Right cardiac atrium (tissue), 5 donors: ENCODE results near the gene FIS1. TPM values are rescaled to one million over a fixed set of nuclear protein-coding genes. Genes with fewer than 3 reads are reported as not detected.

Experiments
- ATAC-seq, 2 donors: fragments of 200-7000 bp; cut with Tn5 transposase; one replicate each; pipeline versions ENCODE4 v1.8.0 to v1.9.1; 2020; ENCODE audit warnings: moderate library complexity in 2 of 2, mild to moderate bottlenecking in 1 of 2
- DNase-seq, 3 donors: peaks; one replicate each; pipeline ENCODE4 v3.0.0-alpha.2; 2020
- H3K27ac ChIP-seq: one replicate; pipeline ENCODE4 v1.5.1; 2013; ENCODE audit warnings: mild to moderate bottlenecking, low read length, control low read depth, moderate library complexity
- H3K27me3 ChIP-seq: one replicate; pipeline ENCODE4 v1.6.1; 2013; ENCODE audit not compliant: control insufficient read depth, insufficient read depth
- H3K4me1 ChIP-seq: one replicate; pipeline ENCODE4 v1.6.1; 2013; ENCODE audit warnings: low read length; ENCODE audit not compliant: control insufficient read depth, insufficient read depth
- H3K4me3 ChIP-seq: one replicate; pipeline ENCODE4 v1.5.1; 2013; ENCODE audit warnings: low read length, control low read depth
- H3K9me3 ChIP-seq: one replicate; pipeline ENCODE4 v1.6.1; 2013; ENCODE audit warnings: low read length; ENCODE audit not compliant: control insufficient read depth
- WGBS: extraction: QIAGEN DNeasy Blood & Tissue Kit; methylation state at CpG from one replicate; pipeline ENCODE4 v1.1.7; 2013; 5-methylcytosine and 5-hydroxymethylcytosine counted together
- intact Hi-C, 4 donors: fragments of 100-400 bp; cut with DNase I; formaldehyde crosslinking; loops; one replicate each; pipeline versions ENCODE4 v1.11.0 to v1.14.0; 2022 to 2023
- polyA plus RNA-seq: library from polyadenylated mRNA; stranded (reverse); fragments of 200-250 nt; gene quantifications from one replicate; pipeline ENCODE4 v1.2.3, GENCODE V29; 2013
- total RNA-seq, 4 donors: library from RNA; stranded (reverse); fragmentation: NEBNext Ultra II Directional; extraction: Animal tissue kit (Norgen Biotek cat#: 25700); gene quantifications; one replicate each; pipeline ENCODE4 v1.2.1, GENCODE V29; 2021
- donor health status: healthy with polysubstance abuse.
- donor health status: DM: no; HTN: yes; CAD: no.
- donor health status: DM: no; HTN: no; CAD: no.
- donor health status: DM: no; HTN: yes; CAD: no; lungs with severe emphysema.
- donor health status: DM: yes; HTN: yes; CAD: no.

FIS1 gene
- total and polyA plus RNA-seq, 5 donors: 245 to 315 (median 285) TPM

DNA sequence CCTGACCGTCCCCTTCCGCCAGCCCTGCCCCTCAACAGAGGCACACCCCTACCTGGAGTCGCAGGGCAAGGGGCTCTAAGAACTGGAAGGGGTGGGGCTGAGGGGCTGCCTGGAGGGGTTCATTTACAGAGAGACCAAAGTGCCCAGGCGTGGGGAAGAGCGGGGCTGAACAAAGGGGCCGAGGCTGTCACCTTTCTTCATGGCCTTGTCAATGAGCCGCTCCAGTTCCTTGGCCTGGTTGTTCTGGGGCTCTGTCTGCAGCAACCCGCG, 5.0 kb downstream of the FIS1 start:
- WGBS: 89% methylated on average over 9 of the region's 9 CpGs
- intact Hi-C loops: no loop called here
- H3K4me1 ChIP-seq: peaks cover 9% of the 10 kb centered on the region
- DNase-seq: no peak
- no peaks in the 10 kb centered on the region for H3K9me3 ChIP-seq
- H3K4me3 ChIP-seq: no peak overlapping the region
- H3K27ac ChIP-seq: peak overlapping the region; percentile 7
- ATAC-seq: no peak
- H3K27me3 ChIP-seq: no peaks in the 10 kb centered on the region

GRCh38 chr7:101239191-101239950, 5.5 kb downstream of the FIS1 start:
- intact Hi-C loops: no loop called here
- ATAC-seq (peak; percentile 25 to 67), DNase-seq (peak in 2 of 3 donors; percentile 61 to 75)
- Histone ChIP-seq H3K27ac (peak overlapping the region; percentile 78), H3K27me3 (no peaks in the 10 kb centered on the region), H3K4me3 (no peak overlapping the region), H3K4me1 (peaks cover 9% of the 10 kb centered on the region), H3K9me3 (no peaks in the 10 kb centered on the region)
- WGBS: 59% methylated on average over 27 of the region's 27 CpGs

DNA sequence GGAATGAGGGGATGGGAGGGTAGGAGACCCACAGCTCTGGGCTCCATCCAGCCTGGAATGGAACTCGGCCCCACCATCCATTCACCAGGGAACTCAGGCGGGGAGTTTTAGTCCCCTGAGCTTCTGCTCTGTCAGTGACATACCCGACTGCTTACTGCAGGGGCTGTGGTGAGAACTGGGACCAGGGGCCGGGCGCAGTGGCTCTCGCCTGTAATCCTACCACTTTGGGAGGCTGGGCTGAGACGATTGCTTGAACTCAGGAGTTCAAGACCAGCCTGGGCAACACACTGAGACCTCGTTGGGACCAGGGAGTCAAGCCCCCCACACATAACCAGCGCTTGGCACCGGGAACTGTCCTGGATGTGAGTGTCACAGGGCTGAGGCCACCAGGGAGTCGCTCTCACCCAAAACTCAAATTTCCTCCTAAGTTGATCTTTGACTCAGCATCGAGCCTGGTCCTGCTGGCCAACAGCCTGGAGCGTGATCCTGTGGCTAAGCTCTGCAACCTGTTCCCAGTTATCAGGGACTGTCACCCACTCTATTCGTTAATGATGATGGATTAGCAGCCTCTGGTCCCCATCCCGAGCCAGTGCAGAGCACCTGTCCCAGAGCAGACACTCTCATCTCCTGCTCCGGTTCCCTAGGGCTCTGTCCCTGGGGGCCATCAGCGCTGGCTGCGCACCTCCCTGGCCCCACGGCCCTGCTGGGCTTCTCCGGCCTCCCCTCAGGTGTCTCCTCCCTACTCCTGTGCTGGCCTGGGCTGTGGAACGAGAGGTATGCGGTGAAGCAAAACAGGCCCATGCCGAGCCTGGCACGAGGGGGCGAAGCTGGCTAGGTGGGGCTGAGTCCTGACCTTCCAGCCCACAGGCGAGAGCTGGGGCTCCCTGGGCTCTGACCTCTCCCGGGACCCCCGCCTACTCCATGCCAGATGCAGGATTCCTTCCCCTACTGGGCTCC, 6.4 kb downstream of the FIS1 start:
- ATAC-seq: peak; percentile 1 to 17
- WGBS: 48% methylated on average over 28 of the region's 28 CpGs
- no peaks in the 10 kb centered on the region for H3K9me3 ChIP-seq
- DNase-seq: peak in 1 of 3 donors; percentile 41
- no peak overlapping the region for H3K4me3 ChIP-seq
- H3K4me1 ChIP-seq: peaks cover 9% of the 10 kb centered on the region
- H3K27me3 ChIP-seq: no peaks in the 10 kb centered on the region
- intact Hi-C loops: no loop called here
- peak overlapping the region; percentile 78 for H3K27ac ChIP-seq

- no peak within 1 kb of the TSS for H3K4me3 ChIP-seq
- no peaks in the 10 kb centered on the region for H3K27me3 ChIP-seq
- ATAC-seq (peak; percentile 73 to 82), DNase-seq (peak; percentile 94)
- H3K27ac ChIP-seq: peak within 1 kb of the TSS; percentile 78
- H3K4me1 ChIP-seq: peaks cover 9% of the 10 kb centered on the region
- no peaks in the 10 kb centered on the region for H3K9me3 ChIP-seq
- intact Hi-C loops: no loop called here
- WGBS: 36% methylated on average over 31 of the region's 31 CpGs
Observed at GRCh38 chr7:101237206-101238067, 7.4 kb downstream of the FIS1 start, which contains the start of gene CLDN15. CLDN15 (minus strand) TSS chr7:101237802; CDS start chr7:101237581, 221 bp downstream.

DNA sequence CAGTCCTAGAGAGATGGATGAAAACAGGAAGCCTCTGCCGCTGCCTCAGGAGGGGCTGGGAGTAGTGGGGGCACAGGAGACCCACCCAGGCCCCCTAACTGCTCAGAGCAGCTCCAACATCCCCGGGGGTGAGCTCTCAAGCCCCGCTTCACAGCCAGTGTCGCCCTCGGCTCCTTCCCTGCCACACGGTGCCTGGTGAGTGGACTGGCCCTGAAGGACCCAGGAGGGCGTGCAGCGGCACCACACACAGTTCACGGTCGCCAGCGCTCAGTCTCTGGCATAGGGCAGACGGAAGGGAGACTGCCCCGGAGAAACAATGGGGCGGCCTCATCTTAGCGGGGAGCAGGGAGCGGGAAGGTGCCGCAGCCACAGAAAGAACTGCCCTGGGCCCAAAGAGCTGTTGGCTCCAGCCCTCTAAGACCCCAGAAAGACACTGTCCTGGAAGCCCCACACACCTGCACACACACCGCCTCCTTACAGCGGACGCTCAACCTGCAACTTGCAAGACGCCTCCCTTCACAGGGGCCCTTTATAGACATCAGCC, 8.5 kb downstream of the FIS1 start:
- no peak overlapping the region for H3K4me3 ChIP-seq
- H3K4me1 ChIP-seq: peaks cover 9% of the 10 kb centered on the region
- intact Hi-C loops: no loop called here
- no peak for DNase-seq
- no peaks in the 10 kb centered on the region for H3K9me3 ChIP-seq
- no peak for ATAC-seq
- WGBS: 90% methylated on average over 21 of the region's 21 CpGs
- no peak overlapping the region for H3K27ac ChIP-seq
- no peaks in the 10 kb centered on the region for H3K27me3 ChIP-seq

GRCh38 chr7:101235522-101235921, 9.4 kb downstream of the FIS1 start:
- Histone ChIP-seq H3K9me3 (no peaks in the 10 kb centered on the region), H3K4me3 (no peak overlapping the region), H3K4me1 (peaks cover 9% of the 10 kb centered on the region), H3K27ac (no peak overlapping the region), H3K27me3 (no peaks in the 10 kb centered on the region)
- WGBS: 79% methylated on average over 9 of the region's 9 CpGs
- intact Hi-C loops: no loop called here
- DNase-seq: no peak
- ATAC-seq: no peak

DNA sequence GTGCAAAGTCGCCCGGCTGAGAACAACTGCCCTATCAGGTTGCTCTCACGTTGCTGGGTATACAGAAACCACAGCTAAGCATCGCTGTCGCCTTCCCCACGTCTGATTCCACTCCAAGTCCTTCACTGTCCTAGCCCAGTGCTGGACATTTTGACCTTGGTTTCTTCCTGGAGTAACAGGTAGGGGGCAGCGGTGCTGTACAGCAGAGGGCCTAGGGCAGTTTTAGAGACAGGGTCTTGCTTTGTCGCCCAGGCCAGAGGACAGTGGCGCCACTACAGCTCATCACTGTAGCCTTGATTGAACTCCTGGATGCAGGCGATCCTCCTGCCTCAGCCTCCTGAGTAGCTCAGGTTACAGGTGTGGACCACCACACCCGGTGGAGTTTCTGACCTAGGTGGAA, 9.8 kb downstream of the FIS1 start:
- no peak for DNase-seq
- Histone ChIP-seq H3K27ac (no peak overlapping the region), H3K4me3 (no peak overlapping the region), H3K27me3 (no peaks in the 10 kb centered on the region), H3K9me3 (no peaks in the 10 kb centered on the region), H3K4me1 (peaks cover 9% of the 10 kb centered on the region)
- 74% methylated on average over 11 of the region's 11 CpGs for WGBS
- intact Hi-C loops: no loop called here
- no peak for ATAC-seq

GRCh38 chr7:101234636-101235035, 10.2 kb downstream of the FIS1 start:
- H3K9me3 ChIP-seq: no peaks in the 10 kb centered on the region
- H3K4me1 ChIP-seq: peaks cover 9% of the 10 kb centered on the region
- no peak overlapping the region for H3K27ac ChIP-seq
- ATAC-seq (no peak), DNase-seq (no peak)
- no peak overlapping the region for H3K4me3 ChIP-seq
- intact Hi-C loops: no loop called here
- WGBS: 88% methylated on average over 5 of the region's 5 CpGs
- no peaks in the 10 kb centered on the region for H3K27me3 ChIP-seq

GRCh38 chr7:101233907-101234547, 10.9 kb downstream of the FIS1 start:
- H3K27me3 ChIP-seq: no peaks in the 10 kb centered on the region
- peaks cover 9% of the 10 kb centered on the region for H3K4me1 ChIP-seq
- no peaks in the 10 kb centered on the region for H3K9me3 ChIP-seq
- no peak overlapping the region for H3K27ac ChIP-seq
- 89% methylated on average over 21 of the region's 21 CpGs for WGBS
- no peak for DNase-seq
- H3K4me3 ChIP-seq: no peak overlapping the region
- no peak for ATAC-seq
- intact Hi-C loops: no loop called here

GRCh38 chr7:101232141-101232850, 12.6 kb downstream of the FIS1 start:
- Histone ChIP-seq H3K27ac (no peak overlapping the region), H3K4me1 (no peaks in the 10 kb centered on the region), H3K27me3 (no peaks in the 10 kb centered on the region), H3K4me3 (peak overlapping the region; percentile 1), H3K9me3 (no peaks in the 10 kb centered on the region)
- peak; percentile 50 to 51 for ATAC-seq
- DNase-seq: peak in 1 of 3 donors; percentile 73
- intact Hi-C loops: no loop called here
- WGBS: 16% methylated on average over 52 of the region's 52 CpGs
